NT2/D1 (cell line): Measurements from ENCODE around the gene PXMP4.

Source experiments
- DNase-seq: peaks from one replicate; pipeline ENCODE4 v3.0.0-alpha.2; 2011; ENCODE audit warnings: low read depth, low spot score
- H3K27me3 ChIP-seq: 2 replicates; pipeline ENCODE4 v1.6.0; 2011; ENCODE audit warnings: mild to moderate bottlenecking; ENCODE audit not compliant: insufficient read length, insufficient read depth
- H3K36me3 ChIP-seq: 2 replicates; pipeline ENCODE4 v1.6.1; 2011; ENCODE audit warnings: mild to moderate bottlenecking, low read length, mixed read lengths; ENCODE audit not compliant: insufficient read depth, insufficient read length
- H3K4me1 ChIP-seq: 2 replicates; pipeline ENCODE4 v1.5.1; 2011; ENCODE audit not compliant: insufficient read depth, insufficient read length
- H3K4me3 ChIP-seq: 2 replicates; pipeline ENCODE4 v1.5.1; 2011; ENCODE audit warnings: low read depth; ENCODE audit not compliant: insufficient read length
- H3K9ac ChIP-seq: 2 replicates; pipeline ENCODE4 v1.6.0; 2011; ENCODE audit warnings: low read depth; ENCODE audit not compliant: insufficient read length
- H3K9me3 ChIP-seq: 2 replicates; pipeline ENCODE4 v1.5.1; 2011; ENCODE audit warnings: mild to moderate bottlenecking, low read length; ENCODE audit not compliant: insufficient read depth
- SUZ12 ChIP-seq: IDR thresholded peaks from 2 replicates; pipeline ENCODE4 v1.6.1; 2011; ENCODE audit not compliant: insufficient read length, insufficient read depth; ENCODE audit errors: extremely low read depth
- YY1 ChIP-seq: IDR thresholded peaks from 2 replicates; pipeline ENCODE4 v1.6.1; 2011; ENCODE audit not compliant: insufficient read length, insufficient read depth
- ZNF274 ChIP-seq: IDR thresholded peaks from 2 replicates; pipeline ENCODE4 v1.6.1; 2011; ENCODE audit warnings: mild to moderate bottlenecking, low read depth, low read length

PXMP4 gene

GRCh38 chr20:33725607-33726264, 5.6 kb upstream of the PXMP4 start:
- Histone ChIP-seq H3K9ac (no peak overlapping the region), H3K36me3 (no peaks in the 10 kb centered on the region), H3K4me3 (no peak overlapping the region), H3K9me3 (no peaks in the 10 kb centered on the region; the same call in 1 of the 2 replicates), H3K27me3 (no peaks in the 10 kb centered on the region), H3K4me1 (no peaks in the 10 kb centered on the region)
- DNase-seq, result no peak
- TF ChIP-seq ZNF274 (no peak), SUZ12 (no peak), YY1 (no peak)

- no peak overlapping the region for H3K9ac ChIP-seq
- no peaks in the 10 kb centered on the region; the same call in 1 of the 2 replicates for H3K9me3 ChIP-seq
- no peaks in the 10 kb centered on the region for H3K4me1 ChIP-seq
- no peak for DNase-seq
- H3K27me3 ChIP-seq, result no peaks in the 10 kb centered on the region
- H3K4me3 ChIP-seq, result no peak overlapping the region
- TF ChIP-seq SUZ12 (no peak), ZNF274 (no peak), YY1 (no peak)
- H3K36me3 ChIP-seq, result no peaks in the 10 kb centered on the region
Measured at GRCh38 chr20:33724439-33725094, 4.5 kb upstream of the PXMP4 start.

- no peak for DNase-seq
Measured at GRCh38 chr20:33721391-33722140, 1.5 kb upstream of the PXMP4 start.

GRCh38 chr20:33719277-33719988, 677 bp downstream of the PXMP4 start:
- H3K9ac ChIP-seq, result peak overlapping the region; percentile 47
- DNase-seq, result no peak

More at GRCh38 chr20:33721391-33722140, 1.5 kb upstream of the PXMP4 start:
- H3K36me3 ChIP-seq, result no peaks in the 10 kb centered on the region
- no peaks in the 10 kb centered on the region for H3K4me1 ChIP-seq
- no peak overlapping the region for H3K4me3 ChIP-seq
- TF ChIP-seq ZNF274, result no peak
- TF ChIP-seq YY1, result no peak
- TF ChIP-seq SUZ12, result no peak
- H3K27me3 ChIP-seq, result peaks cover 3% of the 10 kb centered on the region
- H3K9ac ChIP-seq, result no peak overlapping the region
- no peaks in the 10 kb centered on the region; the same call in 1 of the 2 replicates for H3K9me3 ChIP-seq

DNA sequence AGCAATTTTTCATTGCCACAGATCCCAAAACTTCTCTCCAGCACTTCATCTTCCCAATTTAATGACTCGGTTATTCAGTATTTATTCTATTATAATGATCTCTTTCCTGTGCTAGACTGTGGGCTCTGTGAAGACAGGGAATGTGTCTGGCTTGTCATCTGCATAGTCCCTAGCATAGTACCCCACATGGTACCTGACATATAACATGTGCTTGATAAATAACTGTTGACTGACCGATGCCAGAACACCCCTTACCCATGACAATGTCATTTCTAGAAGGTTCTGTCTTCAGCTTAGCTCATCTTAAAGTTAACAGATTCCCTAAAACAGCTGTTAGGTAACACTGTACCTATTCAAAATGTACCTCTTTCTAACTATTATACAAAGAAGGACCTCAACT, 3.6 kb downstream of the PXMP4 start:
- peaks cover 3% of the 10 kb centered on the region for H3K27me3 ChIP-seq
- H3K4me1 ChIP-seq, result no peaks in the 10 kb centered on the region
- no peak overlapping the region for H3K9ac ChIP-seq
- TF ChIP-seq YY1 (no peak), ZNF274 (no peak), SUZ12 (no peak)
- no peaks in the 10 kb centered on the region; the same call in 1 of the 2 replicates for H3K9me3 ChIP-seq
- no peak for DNase-seq
- H3K4me3 ChIP-seq, result no peak overlapping the region
- H3K36me3 ChIP-seq, result no peaks in the 10 kb centered on the region

More at GRCh38 chr20:33719277-33719988, 677 bp downstream of the PXMP4 start:
- peaks cover 3% of the 10 kb centered on the region for H3K27me3 ChIP-seq
- H3K9me3 ChIP-seq, result no peaks in the 10 kb centered on the region; the same call in 1 of the 2 replicates
- no peaks in the 10 kb centered on the region for H3K4me1 ChIP-seq
- TF ChIP-seq YY1 (no peak), ZNF274 (no peak), SUZ12 (no peak)
- peak overlapping the region; percentile 50 for H3K4me3 ChIP-seq
- H3K36me3 ChIP-seq, result no peaks in the 10 kb centered on the region

DNA sequence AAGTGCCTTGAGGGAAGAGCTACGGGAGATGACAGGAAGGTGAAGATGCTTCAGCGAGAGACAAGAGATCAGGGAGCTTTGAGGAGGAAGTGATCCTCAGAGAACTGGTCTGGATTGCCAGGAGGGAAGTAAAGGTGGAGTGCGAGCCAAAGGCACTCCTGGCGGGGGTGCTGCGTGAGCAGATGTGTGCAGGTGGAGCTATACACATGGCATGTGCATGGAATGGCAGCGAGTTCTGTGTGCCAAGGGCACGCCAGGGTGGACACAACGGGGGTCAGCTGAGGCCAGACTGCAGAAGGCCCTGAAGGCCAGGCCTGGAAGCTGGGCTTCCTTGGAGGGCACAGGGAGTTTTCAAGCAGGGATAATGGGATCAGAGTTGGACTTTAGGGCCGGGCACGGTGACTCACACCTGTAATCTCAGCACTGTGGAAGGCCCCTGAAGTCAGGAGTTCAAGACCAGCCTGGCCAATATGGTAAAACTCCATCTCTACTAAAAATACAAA, 6.2 kb downstream of the PXMP4 start:
- TF ChIP-seq SUZ12 (no peak), ZNF274 (no peak), YY1 (no peak)
- H3K27me3 ChIP-seq, result no peaks in the 10 kb centered on the region
- no peaks in the 10 kb centered on the region for H3K36me3 ChIP-seq
- peaks cover 4% of the 10 kb centered on the region for H3K4me1 ChIP-seq
- DNase-seq, result no peak
- no peak overlapping the region for H3K4me3 ChIP-seq
- H3K9ac ChIP-seq, result no peak overlapping the region
- no peaks in the 10 kb centered on the region for H3K9me3 ChIP-seq
